ENCODE measurements around the gene CKS1B. TPM values are rescaled to one million over a fixed set of nuclear protein-coding genes. Genes with fewer than 3 reads are reported as not detected.

CKS1B gene
- total RNA-seq, 1 experiment from 2014 or later = 295 TPM

DNA sequence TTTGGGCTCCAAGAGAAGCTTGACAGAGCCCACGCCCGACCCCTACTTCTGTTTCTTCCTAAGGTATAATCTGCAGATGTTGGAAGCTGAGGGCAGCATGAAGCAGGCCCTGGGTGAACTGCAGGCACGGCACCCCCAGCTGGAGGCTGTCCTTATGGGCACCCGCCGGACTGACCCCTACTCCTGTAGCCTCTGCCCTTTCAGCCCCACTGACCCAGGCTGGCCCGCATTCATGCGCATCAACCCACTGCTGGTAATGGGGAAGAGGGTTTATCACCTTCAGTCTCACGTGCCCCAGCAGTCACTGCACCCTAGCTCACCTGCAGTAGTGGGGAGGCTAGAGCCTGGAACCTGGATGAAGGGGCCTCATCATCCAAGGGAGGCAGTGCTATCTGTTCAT, 15.8 kb downstream of the CKS1B start:
- H3K36me3 ChIP-seq (ENCODE audit: insufficient read depth, low read length, poor library complexity, severe bottlenecking) = peaks cover 40% of the 10 kb centered on the region
- H3K9me3 ChIP-seq (ENCODE audit: low read depth, low read length, poor library complexity, severe bottlenecking) = no peaks in the 10 kb centered on the region
- H3K4me1 ChIP-seq (ENCODE audit: insufficient read depth, low read length, poor library complexity, severe bottlenecking) = no peaks in the 10 kb centered on the region
- no peak overlapping the region for H3K27ac ChIP-seq (ENCODE audit: low read depth, low read length, poor library complexity, severe bottlenecking)
- intact Hi-C loops (cut with micrococcal nuclease; ENCODE audit: unreplicated experiment) = no loop called here
- no peaks in the 10 kb centered on the region for H3K27me3 ChIP-seq (replicated peaks; ENCODE audit: insufficient read depth, low read depth, low read length, poor library complexity)
- POLR2A ChIA-PET (ENCODE audit: low non-redundant PET) = no interaction called here
- no peak for TF ChIP-seq EZH2 (IDR thresholded peaks at IDR 0.05; ENCODE audit: borderline replicate concordance, low read depth, low read length, poor library complexity, severe bottlenecking)
- TF ChIP-seq, protein P1, sequence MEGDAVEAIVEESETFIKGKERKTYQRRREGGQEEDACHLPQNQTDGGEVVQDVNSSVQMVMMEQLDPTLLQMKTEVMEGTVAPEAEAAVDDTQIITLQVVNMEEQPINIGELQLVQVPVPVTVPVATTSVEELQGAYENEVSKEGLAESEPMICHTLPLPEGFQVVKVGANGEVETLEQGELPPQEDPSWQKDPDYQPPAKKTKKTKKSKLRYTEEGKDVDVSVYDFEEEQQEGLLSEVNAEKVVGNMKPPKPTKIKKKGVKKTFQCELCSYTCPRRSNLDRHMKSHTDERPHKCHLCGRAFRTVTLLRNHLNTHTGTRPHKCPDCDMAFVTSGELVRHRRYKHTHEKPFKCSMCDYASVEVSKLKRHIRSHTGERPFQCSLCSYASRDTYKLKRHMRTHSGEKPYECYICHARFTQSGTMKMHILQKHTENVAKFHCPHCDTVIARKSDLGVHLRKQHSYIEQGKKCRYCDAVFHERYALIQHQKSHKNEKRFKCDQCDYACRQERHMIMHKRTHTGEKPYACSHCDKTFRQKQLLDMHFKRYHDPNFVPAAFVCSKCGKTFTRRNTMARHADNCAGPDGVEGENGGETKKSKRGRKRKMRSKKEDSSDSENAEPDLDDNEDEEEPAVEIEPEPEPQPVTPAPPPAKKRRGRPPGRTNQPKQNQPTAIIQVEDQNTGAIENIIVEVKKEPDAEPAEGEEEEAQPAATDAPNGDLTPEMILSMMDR (conservative IDR thresholded peaks at IDR 0.05; ENCODE audit: low read depth, low read length) = no peak
- DNase-seq (ENCODE audit: low spot score) = no peak
- CTCF ChIA-PET = no interaction called here
- BruUV-seq (replicated peaks) = no TSS peak
- H3K4me3 ChIP-seq (ENCODE audit: low read depth, low read length, poor library complexity, severe bottlenecking) = no peak overlapping the region

DNA sequence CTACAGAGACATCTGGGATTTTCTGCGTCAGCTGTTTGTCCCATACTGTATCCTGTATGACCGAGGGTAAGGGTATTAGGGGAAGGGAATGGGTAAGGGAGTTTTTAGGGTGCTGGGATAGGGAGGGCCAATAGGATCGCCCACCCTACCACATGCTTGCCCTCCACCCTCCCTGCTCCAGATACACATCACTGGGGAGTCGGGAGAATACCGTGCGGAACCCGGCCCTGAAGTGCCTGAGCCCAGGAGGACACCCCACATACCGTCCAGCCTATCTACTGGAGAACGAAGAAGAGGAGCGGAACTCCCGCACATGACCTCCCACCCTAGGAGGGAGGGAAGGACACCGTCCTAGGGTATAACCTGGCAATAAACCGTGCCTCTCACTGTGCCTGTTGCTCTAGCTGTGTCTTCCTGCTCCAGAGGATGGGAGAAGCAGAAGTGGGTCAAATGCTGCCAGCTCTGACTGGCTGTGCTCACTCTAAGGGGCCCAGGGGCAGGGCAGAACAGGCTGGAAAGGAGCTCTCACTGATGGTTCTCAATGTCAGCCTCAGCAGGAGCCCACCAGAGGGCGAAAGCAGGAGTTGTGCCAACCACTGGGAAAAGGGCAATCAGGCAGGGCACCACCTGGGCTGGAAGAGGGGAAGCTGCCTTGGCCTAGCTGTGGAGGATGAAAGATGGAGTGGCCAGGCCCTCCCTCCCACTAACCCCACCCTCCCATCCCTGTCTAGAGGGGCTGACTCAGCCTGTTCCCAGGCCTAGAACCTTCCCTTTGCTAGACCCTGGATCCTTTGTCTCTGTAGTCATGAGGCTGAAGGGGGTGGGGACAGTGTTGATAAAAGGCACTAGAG, 18.5 kb downstream of the CKS1B start:
- Histone ChIP-seq H3K9me3 (ENCODE audit: low read depth, low read length, poor library complexity, severe bottlenecking) (no peaks in the 10 kb centered on the region), H3K27ac (ENCODE audit: low read depth, low read length, poor library complexity, severe bottlenecking) (no peak overlapping the region), H3K36me3 (ENCODE audit: insufficient read depth, low read length, poor library complexity, severe bottlenecking) (peaks cover 26% of the 10 kb centered on the region), H3K4me3 (ENCODE audit: low read depth, low read length, poor library complexity, severe bottlenecking) (no peak overlapping the region), H3K4me1 (ENCODE audit: insufficient read depth, low read length, poor library complexity, severe bottlenecking) (no peaks in the 10 kb centered on the region), H3K27me3 (replicated peaks; ENCODE audit: insufficient read depth, low read depth, low read length, poor library complexity) (no peaks in the 10 kb centered on the region)
- DNase-seq (ENCODE audit: low spot score) = no peak
- CTCF ChIA-PET = interaction anchor here (0.6 to 1.1 kb wide), 3 partner anchors 24 to 97 kb away, joined by 3 to 9 read pairs (median 8); no protein-coding TSS in a partner anchor
- TF ChIP-seq, protein P1 (conservative IDR thresholded peaks at IDR 0.05; ENCODE audit: low read depth, low read length) = 0 out of 2 replicates have a peak, but pooled peaks have one; percentile 29
- no peak for TF ChIP-seq EZH2 (IDR thresholded peaks at IDR 0.05; ENCODE audit: borderline replicate concordance, low read depth, low read length, poor library complexity, severe bottlenecking)
- POLR2A ChIA-PET (ENCODE audit: low non-redundant PET) = interaction anchor here (0.5 kb wide), 1 partner anchor 18 kb away, joined by 4 read pairs; no protein-coding TSS in a partner anchor
- intact Hi-C loops (cut with micrococcal nuclease; ENCODE audit: unreplicated experiment) = no loop called here
- BruUV-seq (replicated peaks) = no TSS peak

DNA sequence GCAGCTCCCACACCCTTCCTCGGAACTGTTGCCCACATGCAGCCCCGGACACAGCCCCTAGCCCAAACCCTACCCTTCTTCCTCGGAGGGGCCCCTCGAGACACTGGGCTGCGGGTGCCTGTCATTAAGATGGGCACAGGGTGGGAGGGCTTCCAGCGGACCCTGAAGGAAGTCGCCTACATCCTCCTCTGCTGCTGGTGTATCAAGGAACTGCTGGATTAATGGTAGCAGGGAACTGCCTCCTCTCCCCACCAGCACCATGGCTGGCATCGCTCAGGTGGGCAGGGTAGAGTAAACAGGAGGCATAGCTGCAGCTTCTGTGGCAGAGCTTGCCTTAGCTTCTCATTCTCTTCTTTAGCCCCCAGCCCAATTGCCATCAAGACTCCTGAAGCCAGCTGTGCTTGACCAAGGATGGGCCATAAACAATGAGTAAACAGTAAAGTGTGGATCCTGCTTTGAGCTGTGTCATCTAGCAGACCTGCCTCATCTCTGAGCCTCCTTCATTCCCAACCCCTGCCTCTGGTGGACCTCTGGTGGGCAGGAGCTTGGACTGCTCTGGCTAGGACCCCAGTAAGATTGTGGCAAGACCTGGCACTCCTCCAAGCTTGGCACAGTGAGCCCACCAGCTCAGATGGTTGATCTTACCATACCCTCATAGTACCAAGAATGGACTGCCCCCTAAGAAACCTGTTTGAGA, 19.2 kb downstream of the CKS1B start, which contains the start of gene LENEP:
LENEP (plus strand) TSS at position 15 of the 697 bp plus-strand sequence; CDS start at position 37, 22 bp downstream.
- Histone ChIP-seq H3K4me1 (ENCODE audit: insufficient read depth, low read length, poor library complexity, severe bottlenecking) (no peaks in the 10 kb centered on the region), H3K9me3 (ENCODE audit: low read depth, low read length, poor library complexity, severe bottlenecking) (no peaks in the 10 kb centered on the region), H3K36me3 (ENCODE audit: insufficient read depth, low read length, poor library complexity, severe bottlenecking) (peaks cover 19% of the 10 kb centered on the region), H3K4me3 (ENCODE audit: low read depth, low read length, poor library complexity, severe bottlenecking) (no peak within 1 kb of the TSS), H3K27ac (ENCODE audit: low read depth, low read length, poor library complexity, severe bottlenecking) (peak within 1 kb of the TSS; percentile 63), H3K27me3 (replicated peaks; ENCODE audit: insufficient read depth, low read depth, low read length, poor library complexity) (no peaks in the 10 kb centered on the region)
- no peak for TF ChIP-seq EZH2 (IDR thresholded peaks at IDR 0.05; ENCODE audit: borderline replicate concordance, low read depth, low read length, poor library complexity, severe bottlenecking)
- TF ChIP-seq, protein P1 (conservative IDR thresholded peaks at IDR 0.05; ENCODE audit: low read depth, low read length) = no peak
- POLR2A ChIA-PET (ENCODE audit: low non-redundant PET) = interaction anchor here (0.5 kb wide), 1 partner anchor 17 kb away, joined by 4 read pairs; no protein-coding TSS in a partner anchor
- intact Hi-C loops (cut with micrococcal nuclease; ENCODE audit: unreplicated experiment) = no loop called here
- DNase-seq (ENCODE audit: low spot score) = no peak
- CTCF ChIA-PET = interaction anchor here (0.9 to 1.1 kb wide), 2 partner anchors 24 kb away, joined by 3 read pairs; no protein-coding TSS in a partner anchor
- no TSS peak for BruUV-seq (replicated peaks)
